H4 (cell line): ENCODE measurements around the gene FAM53B. TPM values are rescaled to one million over a fixed set of nuclear protein-coding genes. Genes with fewer than 3 reads are reported as not detected.

Experiments used
- DNase-seq: peaks from one replicate; pipeline ENCODE4 v3.0.0-alpha.2; 2015; ENCODE audit warnings: low spot score
- total RNA-seq: library from RNA; depleted of rRNA; stranded (reverse); fragments of >200 nt; shearing (Covaris generic); gene quantifications from 2 replicates; pipeline ENCODE4 v1.2.3, GENCODE V29; 2014

Gene FAM53B
- total RNA-seq, 1 experiment from 2014 or later = 7.4 TPM

GRCh38 chr10:124697837-124698544, 46.2 kb downstream of the FAM53B start:
- DNase-seq = peak; percentile 14

GRCh38 chr10:124697443-124697836, 46.7 kb downstream of the FAM53B start:
- DNase-seq = no peak

GRCh38 chr10:124696446-124697392, 47.5 kb downstream of the FAM53B start:
- no peak for DNase-seq

GRCh38 chr10:124695259-124695658, 48.9 kb downstream of the FAM53B start:
- no peak for DNase-seq

- DNase-seq = no peak
Measured at GRCh38 chr10:124694481-124695220, 49.5 kb downstream of the FAM53B start.

GRCh38 chr10:124693801-124694416, 50.3 kb downstream of the FAM53B start:
- no peak for DNase-seq

GRCh38 chr10:124693396-124693795, 50.8 kb downstream of the FAM53B start:
- DNase-seq = no peak

GRCh38 chr10:124692100-124692446, 52.1 kb downstream of the FAM53B start:
- DNase-seq = no peak

- no peak for DNase-seq
Measured at GRCh38 chr10:124691421-124692099, 52.6 kb downstream of the FAM53B start.

- no peak for DNase-seq
Measured at GRCh38 chr10:124691002-124691401, 53.2 kb downstream of the FAM53B start.

- no peak for DNase-seq
Measured at GRCh38 chr10:124689911-124690498, 54.2 kb downstream of the FAM53B start.

- no peak for DNase-seq
Measured at GRCh38 chr10:124688889-124689670, 55.1 kb downstream of the FAM53B start.

GRCh38 chr10:124688386-124688785, 55.8 kb downstream of the FAM53B start:
- DNase-seq = no peak

GRCh38 chr10:124686707-124687376, 57.3 kb downstream of the FAM53B start:
- DNase-seq = no peak

- no peak for DNase-seq
Measured at GRCh38 chr10:124685261-124685660, 58.9 kb downstream of the FAM53B start.

GRCh38 chr10:124683814-124684213, 60.4 kb downstream of the FAM53B start:
- no peak for DNase-seq

GRCh38 chr10:124681626-124682552, 62.3 kb downstream of the FAM53B start:
- DNase-seq = no peak

- no peak for DNase-seq
Measured at GRCh38 chr10:124681091-124681490, 63.1 kb downstream of the FAM53B start.
